AG04449 (cell line): ENCODE measurements around the gene FYB1.

Experiments
- CTCF ChIA-PET: fragments of 350-600 bp; formaldehyde crosslinking; extraction: SDS; loops from one replicate; lab custom pipeline; 2021; ENCODE audit warnings: antibody characterized with exemption; lab: Yijun Ruan, JAX
- POLR2A ChIA-PET: fragments of 400-600, 350-600 bp; formaldehyde crosslinking; extraction: SDS; loops from one replicate; lab custom pipeline; 2020; ENCODE audit warnings: antibody characterized with exemption, inconsistent platforms; lab: Yijun Ruan, JAX
- DNase-seq: peaks from one replicate; pipeline ENCODE4 v3.0.0-alpha.2; 2010; ENCODE audit warnings: low read depth, low spot score
- H3K4me3 ChIP-seq: 2 replicates; pipeline ENCODE4 v1.5.1; 2011; ENCODE audit warnings: low read depth, mild to moderate bottlenecking, control low read depth, low read length
- CTCF ChIP-seq: IDR thresholded peaks from one replicate; pipeline ENCODE4 v1.5.1; 2011; ENCODE audit warnings: mild to moderate bottlenecking, moderate library complexity, low read length, control low read depth, inconsistent platforms; ENCODE audit not compliant: insufficient read depth; ENCODE audit errors: missing control alignments

Gene FYB1

GRCh38 chr5:39211773-39212172 lies 7.6 kb downstream of the FYB1 start:
- ChIA-PET POLR2A (no interaction called here), CTCF (interaction anchor here (0.7 to 1.7 kb wide), 5 partner anchors 11 to 359 kb away, joined by 3 to 12 read pairs (median 4); no protein-coding TSS in a partner anchor)
- DNase-seq = no peak
- TF ChIP-seq CTCF = no peak
- no peak overlapping the region for H3K4me3 ChIP-seq

DNA sequence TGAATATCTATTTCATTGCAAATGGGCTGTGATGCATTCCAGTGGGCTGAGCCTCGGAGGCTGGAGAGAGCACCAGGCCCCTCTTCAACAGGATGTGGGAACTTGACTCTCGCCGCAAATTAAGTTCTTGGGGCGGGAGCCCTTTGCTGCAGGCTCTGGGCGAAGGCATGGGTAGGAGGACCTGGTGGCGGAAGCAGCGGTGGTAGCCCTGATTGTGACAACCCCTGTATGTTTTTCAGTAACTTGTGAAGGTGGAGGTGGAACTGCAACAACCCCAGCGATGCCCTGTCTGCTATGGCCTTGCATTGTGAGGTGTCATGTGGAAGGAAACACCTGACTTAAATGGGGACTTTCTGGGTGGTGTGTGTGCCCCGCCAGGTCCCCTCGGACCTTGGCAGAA lies 9.4 kb downstream of the FYB1 start:
- no peak for DNase-seq
- ChIA-PET CTCF (interaction anchor here (0.8 to 1.3 kb wide), 2 partner anchors 9 kb away, joined by 3 to 5 read pairs; partner anchors contain the start of gene FYB1), POLR2A (no interaction called here)
- no peak overlapping the region for H3K4me3 ChIP-seq
- TF ChIP-seq CTCF = no peak

DNA sequence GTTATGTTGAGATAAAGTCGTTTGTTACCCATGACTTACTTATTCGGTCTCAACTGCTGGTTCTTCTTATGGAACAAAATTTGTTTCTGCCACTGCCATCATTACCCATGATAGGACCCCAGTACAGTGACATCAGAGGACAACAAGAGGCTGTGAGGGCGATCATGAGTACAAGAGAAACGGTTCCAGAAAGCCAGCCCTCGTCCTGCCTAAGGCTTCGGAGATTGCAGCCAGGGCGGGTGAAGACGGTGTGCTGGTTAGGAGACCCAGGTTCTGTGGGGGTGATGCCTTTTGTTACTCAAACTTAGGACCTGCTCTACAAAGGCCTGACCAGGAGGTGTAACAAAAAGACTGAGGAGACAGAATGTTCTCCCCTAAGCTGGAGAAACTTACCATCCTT lies 10.9 kb downstream of the FYB1 start:
- no peak for TF ChIP-seq CTCF
- ChIA-PET CTCF (interaction anchor here (1.0 kb wide), 2 partner anchors 8 to 9 kb away, joined by 3 to 5 read pairs; no protein-coding TSS in a partner anchor), POLR2A (no interaction called here)
- H3K4me3 ChIP-seq = no peak overlapping the region
- DNase-seq = no peak

- CTCF ChIA-PET = interaction anchor here (1.0 kb wide), 1 partner anchor 10 kb away, joined by 6 read pairs; no protein-coding TSS in a partner anchor
- no peak for DNase-seq
- no peak for TF ChIP-seq CTCF
- no peak overlapping the region for H3K4me3 ChIP-seq
- POLR2A ChIA-PET = no interaction called here
Observed at GRCh38 chr5:39207345-39208045, 11.9 kb downstream of the FYB1 start.

- ChIA-PET POLR2A (no interaction called here), CTCF (interaction anchor here (1.2 to 2.5 kb wide), 2 partner anchors 11 to 77 kb away, joined by 4 to 28 read pairs; partner anchors contain the start of gene FYB1)
- no peak overlapping the region for H3K4me3 ChIP-seq
- no peak for DNase-seq
- no peak for TF ChIP-seq CTCF
Observed at GRCh38 chr5:39206630-39207321, 12.6 kb downstream of the FYB1 start.

DNA sequence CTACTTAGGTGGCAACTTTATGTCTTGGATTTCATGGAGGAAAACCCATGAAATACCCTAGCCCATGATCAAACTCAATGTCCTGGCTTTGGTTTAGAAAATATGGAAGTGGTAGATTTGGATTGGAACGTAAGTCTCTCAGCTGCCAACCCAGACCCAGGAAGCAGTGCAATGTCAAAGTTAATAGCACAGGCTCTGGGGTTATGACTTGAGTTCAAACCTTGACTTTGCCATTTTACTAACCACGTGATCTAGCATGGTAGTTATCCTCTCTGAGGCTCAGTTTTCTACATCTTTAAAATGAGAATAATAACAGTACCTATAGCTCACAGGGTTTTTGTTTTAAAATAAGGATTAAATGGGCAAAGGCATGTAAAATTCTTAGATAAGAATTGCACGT lies 13.8 kb downstream of the FYB1 start:
- no peak for DNase-seq
- no peak overlapping the region for H3K4me3 ChIP-seq
- TF ChIP-seq CTCF = no peak
- ChIA-PET CTCF (interaction anchor here (0.8 to 2.5 kb wide), 3 partner anchors 13 to 78 kb away, joined by 3 to 28 read pairs (median 4); partner anchors contain the start of gene FYB1), POLR2A (no interaction called here)
